Vagina (tissue), 2 donors: Measurements from ENCODE around the gene PCDH17.

Experiments used
- POLR2A ChIP-seq, 2 donors: fragments of 450-650 bp; IDR thresholded peaks; one replicate each; pipeline ENCODE4 v1.6.1; 2017; ENCODE audit warnings: antibody characterized with exemption in 2 of 2, mild to moderate bottlenecking in 2 of 2, moderate library complexity in 2 of 2
- POLR2AphosphoS5 ChIP-seq, 2 donors: sonication (generic); formaldehyde crosslinking; IDR thresholded peaks; one replicate each; pipeline ENCODE4 v1.9.0; 2017; ENCODE audit warnings: antibody characterized with exemption in 2 of 2, mild to moderate bottlenecking in 2 of 2, low read depth in 1 of 2; ENCODE audit not compliant: insufficient read depth in 1 of 2
- TF ChIP-seq, protein P1 (sequence below), 3 experiments: fragments of 450-650 bp in 2 of 3; fragments of 200-600 bp in 1 of 3; sonication (generic) in 1 of 3; IDR thresholded peaks; one replicate each; pipeline ENCODE4 v1.5.1; 2017 to 2019; ENCODE audit warnings: antibody characterized with exemption in 3 of 3, mild to moderate bottlenecking in 2 of 3, moderate library complexity in 2 of 3

DNA sequence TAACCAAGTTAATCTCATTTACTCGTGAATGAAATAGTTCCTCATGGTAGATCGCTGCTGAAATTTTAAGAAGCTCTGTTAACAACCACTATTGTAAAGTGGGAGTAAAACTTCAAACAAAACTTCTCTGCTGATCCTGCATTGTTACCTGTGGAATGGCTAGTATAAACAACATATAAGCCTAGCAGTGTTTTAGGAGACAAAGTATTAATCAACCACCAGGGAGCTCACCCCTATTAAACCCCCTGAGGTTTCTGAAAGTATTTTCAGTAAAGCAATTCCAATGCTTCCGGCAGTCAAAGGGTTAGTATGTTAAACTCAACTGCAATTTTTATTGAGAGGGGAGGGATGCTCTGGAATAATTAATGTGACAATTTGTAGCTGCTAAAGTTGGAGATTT lies 30.0 kb upstream of the PCDH17 start:
- TF ChIP-seq, protein P1, sequence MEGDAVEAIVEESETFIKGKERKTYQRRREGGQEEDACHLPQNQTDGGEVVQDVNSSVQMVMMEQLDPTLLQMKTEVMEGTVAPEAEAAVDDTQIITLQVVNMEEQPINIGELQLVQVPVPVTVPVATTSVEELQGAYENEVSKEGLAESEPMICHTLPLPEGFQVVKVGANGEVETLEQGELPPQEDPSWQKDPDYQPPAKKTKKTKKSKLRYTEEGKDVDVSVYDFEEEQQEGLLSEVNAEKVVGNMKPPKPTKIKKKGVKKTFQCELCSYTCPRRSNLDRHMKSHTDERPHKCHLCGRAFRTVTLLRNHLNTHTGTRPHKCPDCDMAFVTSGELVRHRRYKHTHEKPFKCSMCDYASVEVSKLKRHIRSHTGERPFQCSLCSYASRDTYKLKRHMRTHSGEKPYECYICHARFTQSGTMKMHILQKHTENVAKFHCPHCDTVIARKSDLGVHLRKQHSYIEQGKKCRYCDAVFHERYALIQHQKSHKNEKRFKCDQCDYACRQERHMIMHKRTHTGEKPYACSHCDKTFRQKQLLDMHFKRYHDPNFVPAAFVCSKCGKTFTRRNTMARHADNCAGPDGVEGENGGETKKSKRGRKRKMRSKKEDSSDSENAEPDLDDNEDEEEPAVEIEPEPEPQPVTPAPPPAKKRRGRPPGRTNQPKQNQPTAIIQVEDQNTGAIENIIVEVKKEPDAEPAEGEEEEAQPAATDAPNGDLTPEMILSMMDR (IDR thresholded peaks at IDR 0.05), result no peak
- no peak for TF ChIP-seq POLR2A (IDR thresholded peaks at IDR 0.05)
- no peak for TF ChIP-seq POLR2AphosphoS5 (IDR thresholded peaks at IDR 0.05; ENCODE audit: insufficient read depth in 1 of 2, low read depth in 1 of 2)
